Vagina (tissue), 2 donors: Measurements from ENCODE around the gene DPY19L1.
"Not testable (repeated sequence)": the region's sequence is repeated elsewhere in the genome, so short reads cannot be mapped to it uniquely, and the experiment has no call there.

ENCODE experiments used
- CTCF ChIP-seq, 3 experiments: fragments of 450-650 bp in 2 of 3; fragments of 200-600 bp in 1 of 3; sonication (generic) in 1 of 3; IDR thresholded peaks; one replicate each; pipeline ENCODE4 v1.5.1; 2017 to 2019; ENCODE audit warnings: antibody characterized with exemption in 3 of 3, mild to moderate bottlenecking in 2 of 3, moderate library complexity in 2 of 3
- POLR2A ChIP-seq, 2 donors: fragments of 450-650 bp; IDR thresholded peaks; one replicate each; pipeline ENCODE4 v1.6.1; 2017; ENCODE audit warnings: antibody characterized with exemption in 2 of 2, mild to moderate bottlenecking in 2 of 2, moderate library complexity in 2 of 2
- POLR2AphosphoS5 ChIP-seq, 2 donors: sonication (generic); formaldehyde crosslinking; IDR thresholded peaks; one replicate each; pipeline ENCODE4 v1.9.0; 2017; ENCODE audit warnings: antibody characterized with exemption in 2 of 2, mild to moderate bottlenecking in 2 of 2, low read depth in 1 of 2; ENCODE audit not compliant: insufficient read depth in 1 of 2

GRCh38 chr7:34945894-34946477 is 91.3 kb downstream of the DPY19L1 start:
- not testable (repeated sequence) for TF ChIP-seq CTCF (IDR thresholded peaks at IDR 0.05); POLR2AphosphoS5 (IDR thresholded peaks at IDR 0.05; ENCODE audit: insufficient read depth in 1 of 2, low read depth in 1 of 2); POLR2A (IDR thresholded peaks at IDR 0.05)
